ENCODE results near the gene ZEB1.

GRCh38 chr10:31350891-31351290 is 31.9 kb downstream of the ZEB1 start:
- TF ChIP-seq CTCF (IDR thresholded peaks at IDR 0.05) (no peak), POLR2A (IDR thresholded peaks at IDR 0.05) (no peak), POLR2AphosphoS5 (IDR thresholded peaks at IDR 0.05; ENCODE audit: insufficient read depth in 1 of 2, low read depth in 1 of 2) (no peak)

All from vagina (tissue), 2 donors.